Body of pancreas (tissue), 4 donors: Measurements from ENCODE around the gene ARID4B. TPM values are rescaled to one million over a fixed set of nuclear protein-coding genes. Genes with fewer than 3 reads are reported as not detected.

Experiments used
- ATAC-seq: fragments of 150-250 bp; one replicate; pipeline ENCODE4 v1.9.1; 2016
- DNase-seq, 4 donors: peaks; one replicate each; pipeline ENCODE4 v3.0.0-alpha.2; 2019
- H3K27ac ChIP-seq, 4 donors: fragments of 200-600 bp; sonication (generic); 1 replicate in 3 of 4; 2 replicates in 1 of 4; pipeline versions ENCODE4 v1.5.1 to v1.6.1; 2016 to 2019; ENCODE audit warnings: mild to moderate bottlenecking in 1 of 4, mixed read lengths in 1 of 4, moderate library complexity in 1 of 4
- H3K27me3 ChIP-seq, 2 donors: fragments of 200-600 bp; sonication (generic); one replicate each; pipeline ENCODE4 v1.6.0; 2016; ENCODE audit warnings: mild to moderate bottlenecking in 1 of 2
- H3K36me3 ChIP-seq, 2 donors: fragments of 200-600 bp; sonication (generic); replicated peaks in 1 of 2; 2 replicates each; pipeline ENCODE4 v1.5.1; 2016; ENCODE audit warnings: low read depth in 2 of 2; ENCODE audit not compliant: insufficient read depth in 1 of 2
- H3K4me1 ChIP-seq: fragments of 200-600 bp; sonication (generic); one replicate; pipeline ENCODE4 v1.6.0; 2016
- H3K4me3 ChIP-seq, 2 donors: fragments of 200-600 bp; sonication (generic); 1 replicate in 1 of 2; 2 replicates in 1 of 2; pipeline ENCODE4 v1.5.1; 2016 to 2019
- H3K9me3 ChIP-seq, 3 donors: fragments of 200-600 bp; sonication (generic); 1 replicate in 2 of 3; 2 replicates in 1 of 3; pipeline ENCODE4 v1.5.1; 2016
- POLR2A ChIP-seq, 3 donors: fragments of 450-650 bp; IDR thresholded peaks; one replicate each; pipeline ENCODE4 v1.6.1; 2016; ENCODE audit warnings: antibody characterized with exemption in 3 of 3, mild to moderate bottlenecking in 2 of 3
- WGBS, 2 donors: methylation state at CpG; one replicate each; pipeline ENCODE4 v1.1.5; 2017; 5-methylcytosine and 5-hydroxymethylcytosine counted together
- intact Hi-C: fragments of 100-400 bp; cut with DNase I; formaldehyde crosslinking; loops from one replicate; pipeline ENCODE4 v1.15.1; 2023
- total RNA-seq, 2 donors: library from RNA; depleted of rRNA; stranded (reverse); fragments of >200 nt; gene quantifications; one replicate each; pipeline ENCODE4 v1.1.0, GENCODE V29; 2016
- TF ChIP-seq, protein P1 (sequence below), 7 experiments: fragments of 450-650 bp in 4 of 7; fragments of 200-600 bp in 3 of 7; sonication (generic) in 3 of 7; IDR thresholded peaks; one replicate each; pipeline ENCODE4 v1.5.1; 2016 to 2019; ENCODE audit warnings: antibody characterized with exemption in 7 of 7

Gene ARID4B
- total RNA-seq, 2 donors from 2014 or later, result 27.7 to 35.3 TPM

DNA sequence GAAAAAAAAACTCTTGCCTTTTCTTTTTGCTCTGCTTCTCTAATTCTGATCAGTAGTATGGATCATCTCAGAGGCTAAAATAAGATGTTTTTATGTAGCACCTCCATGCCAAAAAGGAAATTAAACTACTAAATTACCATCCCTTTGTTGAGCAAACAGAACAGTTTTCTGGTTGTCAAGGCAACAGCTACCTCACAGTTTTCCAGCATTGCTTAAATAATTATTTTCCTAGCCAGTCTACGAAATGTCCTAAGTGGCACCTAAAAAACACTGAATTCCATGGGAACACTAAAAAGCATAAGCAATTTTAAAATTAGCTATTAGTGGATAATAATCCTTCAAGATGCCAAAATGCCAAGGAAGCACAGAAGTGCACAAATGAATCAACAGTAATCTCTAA lies 61.7 kb downstream of the ARID4B start:
- Histone ChIP-seq H3K27ac (no peak overlapping the region), H3K4me1 (peaks cover 22% of the 10 kb centered on the region), H3K27me3 (no peaks in the 10 kb centered on the region), H3K36me3 (no peaks in the 10 kb centered on the region), H3K9me3 (no peaks in the 10 kb centered on the region), H3K4me3 (no peak overlapping the region)
- WGBS, 2 donors, result 37 to 41% methylated on average over 1 of the region's 1 CpG
- TF ChIP-seq, protein P1, sequence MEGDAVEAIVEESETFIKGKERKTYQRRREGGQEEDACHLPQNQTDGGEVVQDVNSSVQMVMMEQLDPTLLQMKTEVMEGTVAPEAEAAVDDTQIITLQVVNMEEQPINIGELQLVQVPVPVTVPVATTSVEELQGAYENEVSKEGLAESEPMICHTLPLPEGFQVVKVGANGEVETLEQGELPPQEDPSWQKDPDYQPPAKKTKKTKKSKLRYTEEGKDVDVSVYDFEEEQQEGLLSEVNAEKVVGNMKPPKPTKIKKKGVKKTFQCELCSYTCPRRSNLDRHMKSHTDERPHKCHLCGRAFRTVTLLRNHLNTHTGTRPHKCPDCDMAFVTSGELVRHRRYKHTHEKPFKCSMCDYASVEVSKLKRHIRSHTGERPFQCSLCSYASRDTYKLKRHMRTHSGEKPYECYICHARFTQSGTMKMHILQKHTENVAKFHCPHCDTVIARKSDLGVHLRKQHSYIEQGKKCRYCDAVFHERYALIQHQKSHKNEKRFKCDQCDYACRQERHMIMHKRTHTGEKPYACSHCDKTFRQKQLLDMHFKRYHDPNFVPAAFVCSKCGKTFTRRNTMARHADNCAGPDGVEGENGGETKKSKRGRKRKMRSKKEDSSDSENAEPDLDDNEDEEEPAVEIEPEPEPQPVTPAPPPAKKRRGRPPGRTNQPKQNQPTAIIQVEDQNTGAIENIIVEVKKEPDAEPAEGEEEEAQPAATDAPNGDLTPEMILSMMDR (IDR thresholded peaks at IDR 0.05), result no peak
- TF ChIP-seq POLR2A (IDR thresholded peaks at IDR 0.05), result no peak
- DNase-seq (no peak), ATAC-seq (peak; percentile 47)
- intact Hi-C loops, result loop anchor here (10.0 kb wide), 1 partner anchor 58 kb away; the partner anchor contains the start of genes ARID4B and GGPS1

DNA sequence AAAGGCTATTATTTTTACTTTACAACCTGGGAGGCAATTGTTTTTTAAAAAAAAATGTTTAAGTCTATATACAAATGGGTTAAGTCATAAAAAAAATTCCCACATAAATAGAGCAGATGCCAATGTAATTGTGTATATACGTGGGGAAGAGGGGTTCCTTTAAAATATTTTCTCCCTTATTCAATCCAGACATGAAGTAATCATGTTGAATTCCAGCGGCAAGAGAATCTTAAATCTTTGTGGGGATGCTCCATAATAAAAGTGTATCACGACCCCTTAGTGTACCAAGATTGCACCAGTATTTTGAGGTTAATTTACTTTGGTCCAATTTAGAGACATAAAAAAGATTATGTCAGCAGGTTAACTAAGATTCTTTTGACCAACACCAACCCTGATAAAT lies 62.1 kb downstream of the ARID4B start:
- H3K4me3 ChIP-seq, result no peak overlapping the region
- ATAC-seq, result no peak
- H3K27ac ChIP-seq, result no peak overlapping the region
- H3K36me3 ChIP-seq, result no peaks in the 10 kb centered on the region
- no peaks in the 10 kb centered on the region for H3K27me3 ChIP-seq
- TF ChIP-seq POLR2A (IDR thresholded peaks at IDR 0.05), result no peak
- TF ChIP-seq, protein P1 (IDR thresholded peaks at IDR 0.05), result no peak
- no peak for DNase-seq
- no peaks in the 10 kb centered on the region for H3K9me3 ChIP-seq
- 65 to 69% methylated on average over 3 of the region's 3 CpGs for WGBS, 2 donors
- peaks cover 22% of the 10 kb centered on the region for H3K4me1 ChIP-seq
- intact Hi-C loops, result loop anchor here (10.0 kb wide), 1 partner anchor 59 kb away; the partner anchor contains the start of genes ARID4B and GGPS1

DNA sequence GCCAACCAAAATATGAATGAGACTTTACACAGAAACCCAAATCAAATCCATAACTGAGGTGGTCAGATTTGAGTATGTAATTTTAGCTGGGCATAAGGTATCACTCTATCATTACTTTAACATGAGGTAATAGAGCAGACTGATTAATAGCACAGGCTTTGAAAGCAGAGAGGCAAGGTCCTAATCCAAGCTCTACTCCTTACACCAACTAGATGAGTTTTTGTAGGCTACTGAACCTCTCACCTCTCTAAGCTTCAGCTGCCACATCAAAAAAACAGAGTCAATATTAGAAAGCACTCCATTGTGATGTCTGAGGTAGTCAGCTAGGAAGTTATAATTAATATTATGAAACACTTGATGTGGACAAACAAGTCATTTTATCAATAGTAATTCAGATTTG lies 63.7 kb downstream of the ARID4B start:
- Histone ChIP-seq H3K27ac (no peak overlapping the region), H3K4me1 (peaks cover 22% of the 10 kb centered on the region), H3K4me3 (no peak overlapping the region), H3K36me3 (no peaks in the 10 kb centered on the region), H3K27me3 (no peaks in the 10 kb centered on the region), H3K9me3 (no peaks in the 10 kb centered on the region)
- intact Hi-C loops, result loop anchor here (10.0 kb wide), 1 partner anchor 60 kb away; the partner anchor contains the start of genes ARID4B and GGPS1
- ATAC-seq, result no peak
- TF ChIP-seq POLR2A (IDR thresholded peaks at IDR 0.05), result no peak
- TF ChIP-seq, protein P1 (IDR thresholded peaks at IDR 0.05), result no peak
- no peak for DNase-seq

DNA sequence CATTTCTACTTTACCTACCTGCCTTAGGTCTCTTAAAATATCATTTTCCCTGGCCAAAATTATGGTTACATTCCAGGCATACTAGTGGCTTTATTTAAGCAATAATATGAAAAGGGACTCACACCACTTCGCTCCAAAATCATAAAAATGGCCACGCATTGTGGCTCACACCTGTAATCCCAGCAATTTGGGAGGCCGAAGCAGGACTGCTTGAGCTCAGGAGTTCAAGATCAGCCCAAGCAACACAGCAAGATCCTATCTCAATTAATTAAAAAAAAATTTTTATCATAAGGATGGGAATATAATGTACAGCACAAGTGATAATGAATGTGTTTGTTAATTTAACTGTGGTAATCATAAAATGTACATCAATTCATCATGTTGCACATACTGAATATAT lies 65.4 kb downstream of the ARID4B start:
- TF ChIP-seq, protein P1 (IDR thresholded peaks at IDR 0.05), result no peak
- TF ChIP-seq POLR2A (IDR thresholded peaks at IDR 0.05), result no peak
- H3K4me3 ChIP-seq, result no peak overlapping the region
- intact Hi-C loops, result loop anchor here (10.0 kb wide), 1 partner anchor 62 kb away; the partner anchor contains the start of genes ARID4B and GGPS1
- no peak overlapping the region for H3K27ac ChIP-seq
- H3K27me3 ChIP-seq, result no peaks in the 10 kb centered on the region
- no peaks in the 10 kb centered on the region for H3K9me3 ChIP-seq
- no peak for ATAC-seq
- H3K4me1 ChIP-seq, result peaks cover 31% of the 10 kb centered on the region
- WGBS, 2 donors, result 95% methylated on average over 3 of the region's 3 CpGs
- no peak for DNase-seq
- no peaks in the 10 kb centered on the region for H3K36me3 ChIP-seq

DNA sequence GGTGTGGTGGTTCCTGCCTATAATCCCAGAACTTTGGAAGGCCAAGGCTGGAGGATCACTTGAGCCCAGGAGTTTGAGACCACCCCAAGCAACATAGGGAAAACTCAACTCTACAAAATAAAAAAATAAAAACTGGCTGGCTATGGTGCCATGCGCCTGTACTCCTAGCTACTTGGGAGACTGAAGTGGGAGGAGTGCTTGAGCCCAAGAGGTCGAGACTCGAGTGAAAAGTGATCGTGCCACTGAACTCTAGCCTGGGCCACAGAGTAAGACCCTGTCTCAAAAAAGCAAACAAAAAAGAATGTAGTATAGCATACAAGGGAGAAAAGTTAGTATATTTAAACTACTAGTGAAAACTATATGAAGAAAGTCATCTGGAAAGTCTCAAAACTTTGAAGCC lies 66.7 kb downstream of the ARID4B start:
- H3K27me3 ChIP-seq, result no peaks in the 10 kb centered on the region
- H3K4me1 ChIP-seq, result peaks cover 28% of the 10 kb centered on the region
- no peaks in the 10 kb centered on the region for H3K36me3 ChIP-seq
- TF ChIP-seq, protein P1 (IDR thresholded peaks at IDR 0.05), result no peak
- no peak for TF ChIP-seq POLR2A (IDR thresholded peaks at IDR 0.05)
- no peak overlapping the region for H3K4me3 ChIP-seq
- intact Hi-C loops, result loop anchor here (10.0 kb wide), 1 partner anchor 64 kb away; the partner anchor contains the start of genes ARID4B and GGPS1
- H3K27ac ChIP-seq, result no peak overlapping the region
- WGBS, 2 donors, result 92 to 95% methylated on average over 4 of the region's 4 CpGs
- H3K9me3 ChIP-seq, result no peaks in the 10 kb centered on the region
- no peak for DNase-seq
- no peak for ATAC-seq
